Upper lobe of right lung (tissue), 1 donor: ENCODE measurements around the gene ACSL5. TPM values are rescaled to one million over a fixed set of nuclear protein-coding genes. Genes with fewer than 3 reads are reported as not detected.

Experiments
- ATAC-seq: fragments of 200-7000 bp; cut with Tn5 transposase; one replicate; pipeline ENCODE4 v1.9.1; 2020; ENCODE audit warnings: mild to moderate bottlenecking, moderate library complexity
- DNase-seq: peaks from one replicate; pipeline ENCODE4 v3.0.0-alpha.2; 2020
- H3K27ac ChIP-seq: fragments of 200-600 bp; one replicate; pipeline ENCODE4 v1.8.0; 2022
- H3K27me3 ChIP-seq: fragments of 200-600 bp; one replicate; pipeline ENCODE4 v1.8.0; 2022; ENCODE audit warnings: mild to moderate bottlenecking
- H3K36me3 ChIP-seq: fragments of 200-600 bp; one replicate; pipeline ENCODE4 v1.8.0; 2022
- H3K4me1 ChIP-seq: fragments of 200-600 bp; one replicate; pipeline ENCODE4 v1.8.0; 2022
- H3K4me3 ChIP-seq: fragments of 200-600 bp; one replicate; pipeline ENCODE4 v1.8.0; 2022; ENCODE audit warnings: mild to moderate bottlenecking
- H3K9me3 ChIP-seq: fragments of 200-600 bp; one replicate; pipeline ENCODE4 v1.8.0; 2022
- intact Hi-C: fragments of 100-400 bp; cut with DNase I; formaldehyde crosslinking; loops from one replicate; pipeline ENCODE4 v1.11.0; 2022
- total RNA-seq: library from RNA; stranded (reverse); fragmentation: NEBNext Ultra II Directional; extraction: Animal tissue kit (Norgen Biotek cat#: 25700); gene quantifications from one replicate; pipeline ENCODE4 v1.2.1, GENCODE V29; 2021
- TF ChIP-seq, protein P1 (sequence below): fragments of 200-600 bp; IDR thresholded peaks from one replicate; pipeline ENCODE4 v1.8.0; 2022; ENCODE audit warnings: antibody characterized with exemption
- donor health status: DM: no; HTN: yes; CAD: no; lungs with severe emphysema.

Gene ACSL5
- total RNA-seq, 1 donor from 2014 or later: 79.1 TPM

DNA sequence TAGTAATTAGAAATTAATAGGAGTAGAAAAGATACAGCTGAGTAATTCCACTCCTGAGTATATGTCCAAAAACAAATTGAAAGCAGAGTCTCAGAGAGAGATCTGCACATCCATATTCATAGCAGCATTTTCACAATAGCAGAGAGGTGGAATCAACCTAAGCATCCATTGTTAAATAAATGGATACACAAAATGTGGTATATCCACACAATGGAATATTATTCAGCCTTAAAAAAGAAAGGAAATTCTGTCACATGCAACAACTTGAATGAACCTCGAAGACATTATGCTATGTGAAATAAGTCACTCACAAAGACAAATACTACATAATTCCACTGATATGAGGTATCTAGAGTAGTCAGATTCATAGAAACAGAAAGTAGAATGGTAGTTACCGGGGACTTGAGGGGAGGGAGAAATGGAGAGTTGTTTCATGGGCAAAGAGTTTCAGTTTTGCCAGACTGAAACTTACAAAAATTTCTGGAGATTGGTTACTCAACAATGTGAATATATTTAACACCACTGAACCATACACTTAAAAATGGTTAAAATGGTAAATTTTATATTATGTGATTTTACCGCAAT, 91.5 kb downstream of the ACSL5 start:
- no peak for ATAC-seq
- TF ChIP-seq, protein P1, sequence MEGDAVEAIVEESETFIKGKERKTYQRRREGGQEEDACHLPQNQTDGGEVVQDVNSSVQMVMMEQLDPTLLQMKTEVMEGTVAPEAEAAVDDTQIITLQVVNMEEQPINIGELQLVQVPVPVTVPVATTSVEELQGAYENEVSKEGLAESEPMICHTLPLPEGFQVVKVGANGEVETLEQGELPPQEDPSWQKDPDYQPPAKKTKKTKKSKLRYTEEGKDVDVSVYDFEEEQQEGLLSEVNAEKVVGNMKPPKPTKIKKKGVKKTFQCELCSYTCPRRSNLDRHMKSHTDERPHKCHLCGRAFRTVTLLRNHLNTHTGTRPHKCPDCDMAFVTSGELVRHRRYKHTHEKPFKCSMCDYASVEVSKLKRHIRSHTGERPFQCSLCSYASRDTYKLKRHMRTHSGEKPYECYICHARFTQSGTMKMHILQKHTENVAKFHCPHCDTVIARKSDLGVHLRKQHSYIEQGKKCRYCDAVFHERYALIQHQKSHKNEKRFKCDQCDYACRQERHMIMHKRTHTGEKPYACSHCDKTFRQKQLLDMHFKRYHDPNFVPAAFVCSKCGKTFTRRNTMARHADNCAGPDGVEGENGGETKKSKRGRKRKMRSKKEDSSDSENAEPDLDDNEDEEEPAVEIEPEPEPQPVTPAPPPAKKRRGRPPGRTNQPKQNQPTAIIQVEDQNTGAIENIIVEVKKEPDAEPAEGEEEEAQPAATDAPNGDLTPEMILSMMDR: no peak
- H3K36me3 ChIP-seq: peaks cover 45% of the 10 kb centered on the region
- H3K27me3 ChIP-seq: no peaks in the 10 kb centered on the region
- no peaks in the 10 kb centered on the region for H3K9me3 ChIP-seq
- no peak overlapping the region for H3K27ac ChIP-seq
- DNase-seq: no peak
- H3K4me1 ChIP-seq: no peaks in the 10 kb centered on the region
- no peak overlapping the region for H3K4me3 ChIP-seq
- intact Hi-C loops: no loop called here

DNA sequence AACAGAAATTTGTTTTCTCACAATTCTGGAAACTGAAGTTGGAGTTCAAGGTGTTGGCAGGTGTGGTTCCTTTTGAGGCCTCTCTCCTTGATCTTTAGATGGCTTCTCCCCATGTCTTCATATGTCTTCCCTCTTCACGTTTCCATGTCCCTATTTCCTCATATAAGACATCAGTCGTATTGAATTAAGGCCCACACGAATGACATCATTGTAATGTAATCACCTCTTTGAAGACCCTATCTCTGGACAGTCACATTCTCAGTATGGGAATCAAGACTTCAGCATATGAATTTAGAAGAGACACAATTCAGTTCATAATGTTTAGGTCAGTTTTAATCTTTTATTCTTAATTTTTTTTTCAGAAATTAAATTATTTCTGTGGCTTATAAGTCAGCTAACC, 92.9 kb downstream of the ACSL5 start:
- H3K27me3 ChIP-seq: no peaks in the 10 kb centered on the region
- peaks cover 36% of the 10 kb centered on the region for H3K36me3 ChIP-seq
- TF ChIP-seq, protein P1: no peak
- no peak for ATAC-seq
- H3K4me1 ChIP-seq: no peaks in the 10 kb centered on the region
- H3K27ac ChIP-seq: no peak overlapping the region
- intact Hi-C loops: no loop called here
- H3K4me3 ChIP-seq: no peak overlapping the region
- H3K9me3 ChIP-seq: no peaks in the 10 kb centered on the region
- no peak for DNase-seq

DNA sequence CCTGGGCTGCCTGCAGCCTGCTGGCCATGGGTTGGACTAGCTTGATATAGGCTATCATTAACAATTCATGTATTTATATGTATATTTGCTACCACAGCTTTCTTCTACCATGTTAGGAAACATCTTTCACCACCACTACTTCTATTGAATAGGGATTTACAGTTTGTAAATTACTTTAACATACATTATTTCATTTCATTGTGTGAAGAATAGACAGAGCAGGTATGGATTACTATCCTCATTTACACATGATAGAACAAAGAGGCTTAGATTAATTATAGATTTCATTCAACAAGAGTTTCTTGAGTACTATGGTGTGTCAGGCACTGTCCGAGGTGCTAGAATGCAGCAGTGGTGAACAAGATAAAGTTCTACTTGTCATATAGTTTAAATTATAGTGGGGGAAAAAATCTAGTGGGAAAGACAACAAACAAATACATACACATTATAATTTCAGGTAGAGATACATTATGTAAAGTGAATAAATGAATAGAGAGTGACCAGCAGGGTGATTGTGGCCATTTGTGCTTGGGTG, 93.7 kb downstream of the ACSL5 start:
- Histone ChIP-seq H3K4me1 (no peaks in the 10 kb centered on the region), H3K4me3 (no peak overlapping the region), H3K27me3 (no peaks in the 10 kb centered on the region), H3K36me3 (peaks cover 36% of the 10 kb centered on the region), H3K27ac (no peak overlapping the region), H3K9me3 (no peaks in the 10 kb centered on the region)
- ATAC-seq (no peak), DNase-seq (no peak)
- TF ChIP-seq, protein P1: no peak
- intact Hi-C loops: no loop called here

DNA sequence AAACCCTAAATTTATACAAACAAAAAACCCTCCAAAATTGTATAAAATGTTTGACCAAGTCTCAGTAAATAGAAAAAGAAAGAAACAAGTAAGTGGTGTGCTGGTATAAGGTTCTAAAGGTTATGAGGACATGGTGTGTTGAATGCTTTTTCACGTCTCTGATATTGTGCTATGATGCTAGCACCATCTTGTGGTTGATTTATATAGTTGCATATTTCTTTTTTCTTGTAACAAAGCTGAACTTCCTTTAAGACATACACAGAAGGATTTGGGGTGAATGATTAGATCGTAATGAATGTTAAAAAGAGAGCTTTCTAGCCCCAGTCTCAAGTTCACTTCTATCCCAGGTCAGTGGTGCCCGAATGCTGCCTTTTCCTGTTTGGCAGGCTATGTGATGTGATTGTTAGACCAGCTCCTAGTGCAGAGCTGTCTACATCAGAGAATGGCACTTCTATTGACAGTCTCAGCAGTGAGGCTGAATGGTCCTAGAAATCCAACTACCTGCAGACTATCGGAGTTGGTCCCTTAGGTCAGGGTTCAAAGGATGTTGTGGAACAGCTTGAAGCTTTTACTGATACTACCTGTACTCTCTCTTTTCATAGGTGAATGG, 98.1 kb downstream of the ACSL5 start:
- no peak for DNase-seq
- intact Hi-C loops: no loop called here
- no peaks in the 10 kb centered on the region for H3K27me3 ChIP-seq
- TF ChIP-seq, protein P1: peak; percentile 74
- H3K36me3 ChIP-seq: peaks cover 13% of the 10 kb centered on the region
- no peak overlapping the region for H3K4me3 ChIP-seq
- H3K4me1 ChIP-seq: no peaks in the 10 kb centered on the region
- H3K27ac ChIP-seq: no peak overlapping the region
- ATAC-seq: peak; percentile 89
- H3K9me3 ChIP-seq: no peaks in the 10 kb centered on the region

DNA sequence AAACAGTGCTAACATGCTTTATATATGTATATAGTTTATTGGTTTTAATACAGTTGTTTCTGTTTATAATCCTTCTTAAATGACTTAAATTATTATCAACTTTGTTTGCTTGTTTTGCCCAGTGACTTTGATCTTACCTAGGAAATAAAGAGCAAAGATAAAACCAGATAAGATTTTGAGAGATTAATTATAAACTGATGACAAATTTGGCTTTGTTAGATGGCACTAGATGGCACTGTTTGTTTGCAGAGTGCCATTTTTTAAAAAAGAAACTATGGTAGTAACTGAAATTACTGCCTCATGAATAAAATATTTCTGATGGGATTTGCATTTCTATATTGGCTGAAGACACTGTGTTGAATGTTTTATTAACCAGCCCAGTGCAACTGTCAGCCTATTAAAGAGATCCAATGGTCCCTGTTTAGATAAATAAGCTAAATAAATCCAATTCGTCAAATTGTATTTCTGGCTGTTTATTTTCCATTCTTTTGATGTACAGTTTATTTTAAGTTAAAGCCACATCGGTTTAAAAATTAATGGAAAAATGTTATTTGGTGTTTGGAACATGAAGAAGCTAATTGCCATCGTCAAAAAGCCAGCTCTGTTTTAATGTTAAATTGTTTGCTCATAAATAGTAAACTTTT, 101.8 kb downstream of the ACSL5 start:
- ATAC-seq: no peak

More for the DNA sequence above, 101.8 kb downstream of the ACSL5 start:
- Histone ChIP-seq H3K4me1 (no peaks in the 10 kb centered on the region), H3K4me3 (no peak overlapping the region), H3K9me3 (no peaks in the 10 kb centered on the region), H3K27me3 (no peaks in the 10 kb centered on the region), H3K27ac (no peak overlapping the region), H3K36me3 (no peaks in the 10 kb centered on the region)
- intact Hi-C loops: no loop called here
- TF ChIP-seq, protein P1: peak; percentile 40
- DNase-seq: no peak

Other genes starting within 250 kb of the ACSL5 start
- 34.0 TPM for gene GPAM, start 190.4 kb upstream of the ACSL5 start, total RNA-seq
- gene TECTB, start 90.7 kb upstream of the ACSL5 start, total RNA-seq: not detected
- 34.9 TPM for gene ZDHHC6, start 72.8 kb downstream of the ACSL5 start, total RNA-seq
- 29.7 TPM for gene VTI1A, start 73.1 kb downstream of the ACSL5 start, total RNA-seq